IPS-NIHi7 (cell line): ENCODE measurements around the gene TCF7.
A peak's percentile ranks its signal among the peaks of the same experiment; 100 is the strongest.

Experiments
- DNase-seq: peaks from one replicate; pipeline ENCODE4 v3.0.0; 2012; ENCODE audit warnings: mixed read lengths; ENCODE audit errors: extremely low spot score

The TCF7 gene

DNA sequence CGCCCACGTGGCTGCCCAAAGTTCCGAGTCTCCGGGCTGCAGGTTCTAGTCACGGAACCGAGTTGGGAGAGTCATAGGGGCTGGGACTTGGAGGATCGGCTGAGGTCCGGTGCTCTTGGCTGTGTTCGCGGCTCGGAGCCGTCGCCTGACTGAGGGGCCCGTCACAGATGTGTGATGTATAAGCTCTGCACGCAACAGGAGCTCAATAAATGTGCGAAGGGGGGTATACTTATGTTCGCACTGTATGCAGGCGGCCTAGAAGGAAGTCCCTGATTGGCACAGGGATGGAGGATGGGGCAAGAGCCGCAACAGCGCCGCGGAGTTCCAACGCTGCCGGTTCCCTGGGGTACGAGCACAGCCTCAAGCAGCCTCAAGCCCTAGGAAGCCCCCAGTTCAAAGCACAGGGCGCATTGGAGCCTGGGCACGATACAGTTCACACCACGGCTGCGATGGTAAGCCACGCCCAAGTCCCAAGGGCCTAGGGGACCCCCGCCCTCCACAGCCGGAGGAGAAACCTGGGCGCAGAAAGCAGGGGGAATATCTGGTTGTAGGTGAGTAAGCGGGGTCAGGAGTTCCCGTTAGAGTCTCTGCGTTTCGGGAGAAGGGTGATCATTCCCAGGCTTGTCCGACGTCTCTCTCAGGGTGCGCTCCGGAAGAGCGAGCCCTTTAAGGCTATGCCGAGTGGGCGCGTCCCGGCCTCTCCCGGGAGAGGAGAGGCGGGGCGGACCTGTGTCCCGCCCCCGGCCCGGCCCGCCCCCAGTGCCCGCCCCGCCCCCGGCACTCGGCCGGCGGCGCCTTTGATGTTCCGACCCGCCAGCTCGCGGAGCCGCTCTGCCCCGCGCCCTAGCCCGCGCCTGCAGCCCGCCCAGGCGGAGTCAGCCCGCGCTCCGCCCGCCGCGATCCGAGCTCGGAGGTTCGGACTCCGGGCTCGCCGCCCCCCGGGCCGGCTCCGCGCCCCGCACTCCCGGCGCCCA is at the start of gene TCF7:
Gene TCF7 (plus strand): TSS at position 780 of the 974 bp plus-strand sequence. CDS start 226 bp downstream, outside the sequence.
- peak; percentile 96 for DNase-seq

GRCh38 chr5:134069553-134069952 is 44.9 kb upstream of the TCF7 start:
- DNase-seq = no peak

DNA sequence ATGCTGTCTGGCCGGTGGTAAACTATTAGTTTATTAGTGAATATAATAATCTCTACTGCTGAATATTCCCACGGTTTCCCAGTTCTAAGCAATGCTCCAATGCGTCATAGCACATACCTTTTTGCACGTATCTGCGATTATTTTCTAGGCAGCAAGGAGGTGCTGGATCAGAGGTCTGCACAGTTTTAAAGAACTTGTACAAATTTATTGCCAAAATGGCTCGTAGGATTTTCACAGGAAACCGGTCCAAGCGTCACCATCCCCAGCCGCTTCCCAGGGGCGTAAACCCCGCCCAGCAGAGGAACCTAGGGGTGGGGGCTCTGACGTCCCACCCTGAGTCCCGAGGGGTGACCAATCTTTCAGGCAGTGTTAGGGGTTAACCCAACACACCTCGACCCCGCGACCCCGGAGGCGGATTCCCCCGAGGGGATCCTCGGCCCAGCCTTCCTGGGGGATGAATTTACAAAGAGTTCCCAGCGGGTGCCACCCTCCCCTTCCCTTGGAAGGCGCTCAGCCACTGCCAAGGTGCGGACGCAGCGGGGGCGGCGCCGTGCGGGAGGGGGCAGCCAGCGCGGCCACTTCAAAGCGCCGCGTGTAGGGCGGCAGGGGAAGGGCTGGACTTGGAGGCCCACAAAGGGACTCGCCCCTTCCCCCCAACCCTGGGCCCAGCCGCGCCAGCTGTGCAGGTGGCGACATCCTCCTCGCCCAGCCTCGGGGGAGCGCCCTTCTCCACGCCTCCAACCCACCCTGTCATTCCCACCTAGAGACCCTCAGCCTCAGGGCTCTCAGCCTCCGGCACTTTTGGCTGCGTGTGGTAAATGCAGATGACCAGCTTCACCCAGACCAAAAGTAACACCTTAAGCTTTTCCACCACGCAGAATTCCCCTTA is 43.5 kb upstream of the TCF7 start:
- DNase-seq = peak; percentile 84

DNA sequence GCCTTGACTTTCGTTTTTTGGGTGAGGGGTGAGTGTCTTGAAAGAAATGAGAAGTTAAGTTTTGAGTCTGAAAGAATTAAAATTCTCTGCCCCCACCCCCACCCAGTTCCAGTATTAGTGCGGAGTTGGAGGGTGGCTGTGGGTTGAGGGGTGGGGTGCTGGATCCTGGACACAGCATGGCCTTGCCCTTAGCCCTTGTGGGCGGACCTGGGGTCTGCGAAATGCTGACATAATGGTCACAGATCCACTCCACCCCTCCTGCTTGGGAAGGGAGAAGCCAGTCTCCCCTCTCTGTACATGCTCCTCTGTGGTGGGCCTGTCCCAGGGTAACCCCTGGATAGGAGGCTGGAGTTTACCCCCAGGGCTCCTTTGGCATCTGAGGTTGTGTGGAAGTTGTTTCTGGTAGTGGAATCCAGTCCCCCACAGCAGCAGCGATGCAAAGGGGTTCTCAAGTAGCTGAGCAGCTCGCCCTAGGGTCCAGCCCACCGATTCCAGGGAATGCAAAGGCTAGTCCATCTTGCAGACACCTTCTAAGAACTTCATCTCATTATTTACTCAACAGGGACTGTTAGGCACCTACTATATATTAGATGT is 42.8 kb upstream of the TCF7 start:
- no peak for DNase-seq

DNA sequence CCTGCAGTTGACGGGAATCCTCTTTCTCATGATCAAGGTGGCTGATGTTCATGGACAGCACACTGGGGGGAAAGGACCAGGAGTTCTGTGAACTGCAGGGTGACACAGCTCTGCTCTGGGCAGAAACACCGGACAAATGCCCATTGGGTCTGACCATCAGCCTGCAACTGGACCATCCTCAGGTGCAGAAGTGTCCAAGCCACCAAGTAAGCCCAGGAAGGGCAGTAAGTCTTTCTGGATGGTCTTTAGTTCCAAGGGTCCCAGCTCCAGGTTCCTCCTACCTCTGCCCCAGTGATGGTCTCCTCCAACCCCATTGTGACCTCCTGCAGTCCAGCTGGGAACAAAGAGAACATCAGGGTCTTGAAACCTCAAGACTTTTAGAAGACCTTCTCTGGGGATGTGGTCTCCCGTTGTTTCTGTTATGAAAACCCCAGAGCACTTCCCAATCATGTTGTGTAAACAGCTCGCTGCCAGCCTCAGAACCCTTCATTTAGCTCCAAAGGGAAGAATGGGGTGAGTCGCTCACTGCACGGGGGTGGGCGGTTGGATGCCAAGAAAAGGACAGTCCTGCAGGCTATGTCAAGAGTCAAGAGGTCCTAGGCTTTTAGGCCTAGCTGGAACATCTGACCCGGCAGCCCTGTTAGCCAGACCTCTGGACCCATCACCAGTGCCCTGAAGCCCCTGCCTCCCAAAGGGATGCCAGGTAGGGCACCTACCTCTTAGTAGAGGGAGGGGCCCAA is 41.8 kb upstream of the TCF7 start:
- DNase-seq = no peak

- DNase-seq = no peak
Observed at GRCh38 chr5:134073404-134073803, 41.1 kb upstream of the TCF7 start.

DNA sequence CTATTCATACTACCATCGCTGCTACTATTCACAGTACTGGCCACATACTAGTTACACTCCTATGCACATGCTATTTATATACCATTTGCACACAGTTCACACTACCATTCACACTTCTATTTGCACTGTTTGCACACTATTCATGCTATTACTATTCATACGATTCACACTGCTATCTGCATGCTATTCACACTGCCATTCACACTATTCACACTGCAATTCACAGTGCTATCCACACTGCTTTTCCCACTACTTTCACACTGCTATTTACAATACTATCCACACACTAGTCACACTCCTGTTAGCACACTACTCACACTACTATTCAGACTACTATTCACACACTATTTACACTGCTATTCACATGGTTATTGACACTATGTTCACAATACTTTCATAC is 39.4 kb upstream of the TCF7 start:
- DNase-seq = no peak

GRCh38 chr5:134077926-134078580 is 36.4 kb upstream of the TCF7 start:
- DNase-seq = no peak

DNA sequence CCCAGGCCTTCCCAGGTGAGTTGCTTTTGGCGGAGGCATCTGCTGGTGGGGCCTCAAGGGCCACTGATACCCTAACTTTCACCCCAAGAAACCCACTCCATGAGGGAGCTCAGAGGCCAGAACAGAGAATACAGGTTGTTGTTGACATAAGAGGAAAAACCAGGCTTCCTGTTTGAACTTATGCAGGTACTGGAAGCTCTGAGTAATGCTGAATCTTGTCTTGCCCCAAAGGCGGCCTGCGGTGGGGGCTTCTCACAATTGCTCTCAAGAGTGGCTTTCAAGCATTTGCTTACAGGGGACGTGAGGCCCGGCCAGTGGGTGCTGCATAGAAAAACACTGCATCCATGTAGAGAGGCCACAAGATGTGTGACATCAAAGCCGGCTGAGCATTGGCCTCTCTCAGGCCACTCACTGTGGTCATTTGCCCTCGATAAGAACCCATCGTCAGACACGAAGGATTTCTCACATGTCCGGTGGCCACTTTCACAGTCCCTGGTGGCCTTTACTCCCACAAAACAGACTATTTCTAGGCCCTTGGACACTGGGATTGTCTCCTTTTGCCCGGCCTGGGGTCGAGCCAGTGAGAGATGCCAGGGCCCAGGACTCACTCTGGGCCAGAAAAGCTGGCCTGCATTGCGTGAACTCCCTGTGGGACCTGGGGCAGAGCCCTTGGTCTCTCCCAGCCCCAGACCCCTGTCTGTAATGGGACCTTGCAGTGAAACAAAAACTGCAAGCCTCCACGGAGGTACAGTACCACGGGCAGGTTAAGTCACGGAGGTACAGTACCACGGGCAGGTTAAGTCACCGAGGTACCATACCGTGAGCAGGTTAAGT is 34.5 kb upstream of the TCF7 start:
- DNase-seq = no peak

GRCh38 chr5:134082264-134082992 is 32.1 kb upstream of the TCF7 start:
- no peak for DNase-seq

GRCh38 chr5:134083517-134083916 is 31.0 kb upstream of the TCF7 start:
- DNase-seq = no peak

DNA sequence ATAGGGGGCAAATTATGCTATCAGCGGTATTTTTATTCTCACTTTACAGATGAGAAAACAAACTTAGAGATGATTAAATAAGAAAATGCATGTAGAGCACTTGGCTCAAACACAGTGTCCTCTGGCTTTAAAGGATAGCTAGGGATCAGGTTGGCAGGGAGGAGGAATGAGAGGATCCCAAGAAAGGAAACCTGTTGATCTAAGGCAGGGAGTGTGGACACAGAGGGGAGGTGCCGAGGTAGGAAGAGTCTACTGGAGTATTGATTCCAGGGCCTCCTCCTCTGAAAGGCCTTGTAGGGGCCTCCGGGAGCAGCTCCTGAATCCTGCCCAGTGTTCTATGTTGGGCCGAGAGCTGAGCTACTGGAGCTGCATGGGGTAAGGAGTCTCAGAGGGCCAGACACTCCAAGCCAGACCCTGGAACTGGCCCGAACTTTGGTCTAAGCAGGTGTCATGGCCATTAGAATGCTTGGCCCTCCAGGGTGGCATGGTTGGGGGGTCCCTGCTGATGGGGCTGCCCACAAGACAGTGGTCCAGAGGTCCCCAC is 30.4 kb upstream of the TCF7 start:
- DNase-seq = no peak

- DNase-seq = no peak
Observed at GRCh38 chr5:134084570-134084969, 29.9 kb upstream of the TCF7 start.

GRCh38 chr5:134085411-134085810 is 29.1 kb upstream of the TCF7 start:
- no peak for DNase-seq

GRCh38 chr5:134086225-134086942 is 28.1 kb upstream of the TCF7 start:
- DNase-seq = no peak

DNA sequence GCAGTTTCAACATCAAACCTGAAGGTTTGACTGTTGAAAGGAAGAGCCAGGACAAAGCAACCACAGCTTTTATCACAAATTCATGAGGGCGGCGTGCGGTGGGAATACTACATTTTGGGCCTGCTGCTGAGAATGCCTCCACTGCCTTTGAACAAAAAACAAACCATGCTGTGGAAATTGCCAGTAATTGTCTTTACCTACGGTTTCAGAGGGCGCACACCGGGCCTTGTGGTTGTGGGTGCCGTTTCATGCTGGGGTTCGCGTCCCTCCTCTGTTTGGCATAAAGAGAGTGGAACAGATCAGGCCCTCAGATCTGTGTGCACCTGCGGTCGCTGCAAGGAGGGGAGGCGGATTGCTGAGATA is 27.6 kb upstream of the TCF7 start:
- no peak for DNase-seq

GRCh38 chr5:134088291-134088690 is 26.2 kb upstream of the TCF7 start:
- no peak for DNase-seq

DNA sequence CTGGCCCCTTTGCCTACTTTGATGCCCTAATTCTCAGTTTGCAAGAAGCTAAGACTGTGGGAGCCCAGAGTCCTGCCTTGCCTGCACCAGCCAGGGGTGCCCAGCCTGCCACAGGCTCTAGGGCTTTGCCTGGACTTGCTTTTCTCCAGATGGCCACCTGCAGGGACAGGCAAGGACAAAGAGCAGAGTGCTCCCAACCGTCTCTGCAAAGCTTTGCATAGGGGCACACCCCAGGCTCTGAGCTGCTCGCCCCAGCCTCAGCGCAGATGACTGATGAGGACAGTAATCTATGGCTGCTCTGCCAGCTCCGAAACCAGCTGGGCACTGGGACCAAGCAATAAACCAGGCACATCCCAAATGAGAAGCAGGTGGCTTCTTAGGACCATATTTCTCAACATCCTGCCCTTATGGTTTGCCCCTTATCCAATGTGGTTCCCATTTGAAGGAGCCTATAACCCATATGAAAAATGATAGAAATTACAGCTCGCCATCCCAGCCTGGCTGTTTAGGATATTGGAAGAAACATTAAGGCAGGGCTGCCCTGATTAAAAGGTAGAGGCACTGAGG is 25.4 kb upstream of the TCF7 start:
- DNase-seq = no peak
